ENCODE results near the gene TENT5A.
"Not testable (repeated sequence)": the region's sequence is repeated elsewhere in the genome, so short reads cannot be mapped to it uniquely, and the experiment has no call there.

TENT5A gene

DNA sequence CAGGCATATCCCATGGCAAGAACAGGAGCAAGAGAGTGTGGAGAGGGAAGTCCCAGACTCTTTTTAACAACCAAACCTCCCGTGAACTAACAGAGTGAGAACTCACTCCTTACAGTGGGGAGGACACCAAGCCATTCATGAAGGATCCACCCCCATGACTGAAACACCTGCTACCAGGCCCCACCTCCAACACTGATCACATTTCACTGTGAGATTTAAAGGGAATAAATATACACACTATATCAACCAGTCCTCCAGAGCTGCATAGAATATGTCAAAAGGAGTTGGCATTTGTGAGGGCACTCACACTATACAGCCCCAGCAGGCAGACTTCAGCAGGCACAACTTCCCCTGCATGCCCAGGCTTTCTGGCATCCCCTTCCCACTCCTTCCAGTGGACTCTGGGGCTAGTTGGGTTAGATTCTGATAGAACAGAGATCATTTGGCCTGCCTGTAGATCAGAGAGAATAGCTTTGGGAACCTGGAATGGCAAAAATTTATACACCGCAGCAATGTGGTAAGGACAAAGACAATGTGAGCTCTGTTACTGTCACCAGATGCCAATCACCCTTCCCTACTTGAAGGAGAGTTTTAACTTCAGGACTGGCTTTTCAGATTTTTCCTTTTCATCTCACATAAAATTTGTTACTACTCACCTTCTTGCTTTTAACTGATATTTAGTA is 25.2 kb upstream of the TENT5A start:
- no peak for DNase-seq (ENCODE audit: extremely low read depth, insufficient read length)
- Histone ChIP-seq H3K27me3 (replicated peaks; ENCODE audit: control insufficient read depth, insufficient read depth, low read length) (no peaks in the 10 kb centered on the region), H3K36me3 (ENCODE audit: control insufficient read depth, insufficient read depth, low read length) (no peaks in the 10 kb centered on the region), H3K4me3 (replicated peaks; ENCODE audit: low read depth, low read length) (no peak overlapping the region)
- TF ChIP-seq CTCF (IDR thresholded peaks at IDR 0.05; ENCODE audit: insufficient read depth, low read length, poor library complexity, severe bottlenecking): no peak

DNA sequence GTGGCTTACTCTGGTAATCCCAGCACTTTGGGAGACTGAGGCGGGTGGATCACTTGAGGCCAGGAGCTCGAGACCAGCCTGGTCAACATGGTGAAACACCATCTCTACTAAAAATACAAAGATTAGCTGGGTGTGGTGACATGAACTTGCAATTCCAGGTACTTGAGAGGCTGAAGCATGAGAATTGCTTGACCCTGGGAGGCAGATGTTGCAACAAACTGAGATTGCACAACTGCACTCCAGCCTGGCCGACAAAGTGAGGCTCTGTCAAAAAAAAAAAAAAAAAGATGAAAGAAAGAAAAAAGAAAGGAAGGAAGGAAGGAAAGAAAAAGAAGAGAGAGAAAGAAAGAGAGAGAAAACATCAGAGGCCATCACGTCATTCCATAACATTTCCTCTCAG is 23.7 kb upstream of the TENT5A start:
- H3K4me3 ChIP-seq (replicated peaks; ENCODE audit: low read depth, low read length); H3K27me3 ChIP-seq (replicated peaks; ENCODE audit: control insufficient read depth, insufficient read depth, low read length); DNase-seq (ENCODE audit: extremely low read depth, insufficient read length); H3K36me3 ChIP-seq (ENCODE audit: control insufficient read depth, insufficient read depth, low read length): not testable (repeated sequence)

DNA sequence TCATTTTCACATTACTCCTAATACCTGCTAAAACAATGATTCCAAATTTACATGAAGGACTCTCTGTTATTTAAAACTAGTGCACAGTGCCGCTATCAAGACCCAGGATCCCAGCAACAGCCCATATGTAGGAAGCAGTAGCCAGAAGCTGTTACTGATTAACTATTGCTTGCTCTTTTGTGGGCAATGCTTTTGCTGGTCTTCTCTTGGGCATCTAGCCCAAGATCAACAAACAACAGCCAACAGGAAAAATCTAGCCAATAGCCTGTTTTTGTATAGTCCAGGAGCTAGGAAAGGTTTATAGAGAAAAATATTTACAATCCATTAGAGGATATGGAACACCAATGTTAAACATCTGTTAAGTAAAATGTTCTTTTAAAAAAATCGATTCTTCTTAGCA is 22.1 kb upstream of the TENT5A start:
- Histone ChIP-seq H3K36me3 (ENCODE audit: control insufficient read depth, insufficient read depth, low read length) (no peaks in the 10 kb centered on the region), H3K27me3 (replicated peaks; ENCODE audit: control insufficient read depth, insufficient read depth, low read length) (no peaks in the 10 kb centered on the region), H3K4me3 (replicated peaks; ENCODE audit: low read depth, low read length) (no peak overlapping the region)
- TF ChIP-seq CTCF (IDR thresholded peaks at IDR 0.05; ENCODE audit: insufficient read depth, low read length, poor library complexity, severe bottlenecking): no peak
- no peak for DNase-seq (ENCODE audit: extremely low read depth, insufficient read length)

- H3K4me3 ChIP-seq (replicated peaks; ENCODE audit: low read depth, low read length): no peak overlapping the region
- no peak for TF ChIP-seq CTCF (IDR thresholded peaks at IDR 0.05; ENCODE audit: insufficient read depth, low read length, poor library complexity, severe bottlenecking)
These were observed 21.4 kb upstream of the TENT5A start for GRCh38 chr6:81773887-81774286.

GRCh38 chr6:81772741-81773140 is 20.3 kb upstream of the TENT5A start:
- DNase-seq (ENCODE audit: extremely low read depth, insufficient read length): no peak
- H3K27me3 ChIP-seq (replicated peaks; ENCODE audit: control insufficient read depth, insufficient read depth, low read length): no peaks in the 10 kb centered on the region
- no peak for TF ChIP-seq CTCF (IDR thresholded peaks at IDR 0.05; ENCODE audit: insufficient read depth, low read length, poor library complexity, severe bottlenecking)
- no peak overlapping the region for H3K4me3 ChIP-seq (replicated peaks; ENCODE audit: low read depth, low read length)
- H3K36me3 ChIP-seq (ENCODE audit: control insufficient read depth, insufficient read depth, low read length): no peaks in the 10 kb centered on the region

More at GRCh38 chr6:81773887-81774286, 21.4 kb upstream of the TENT5A start:
- H3K36me3 ChIP-seq (ENCODE audit: control insufficient read depth, insufficient read depth, low read length): no peaks in the 10 kb centered on the region
- no peaks in the 10 kb centered on the region for H3K27me3 ChIP-seq (replicated peaks; ENCODE audit: control insufficient read depth, insufficient read depth, low read length)
- no peak for DNase-seq (ENCODE audit: extremely low read depth, insufficient read length)

DNA sequence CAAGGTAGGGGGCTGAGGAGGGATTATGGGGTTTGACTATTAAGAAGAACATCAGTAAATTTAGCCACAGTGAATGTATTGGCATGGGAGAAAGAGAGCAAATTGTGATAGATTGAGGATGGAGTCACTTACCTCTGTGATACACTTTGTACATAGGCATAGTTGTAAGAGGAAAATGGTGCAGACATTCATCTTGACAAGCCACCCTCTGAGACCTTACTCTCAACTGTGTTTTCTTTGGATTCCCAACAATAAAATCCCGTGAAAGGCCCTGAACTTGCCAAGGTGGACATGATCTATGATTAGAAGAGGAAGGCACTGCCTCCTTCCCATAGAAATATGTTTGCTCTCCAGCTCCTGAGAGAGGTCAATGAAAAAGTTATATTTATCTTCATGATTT is 18.6 kb upstream of the TENT5A start:
- H3K4me3 ChIP-seq (replicated peaks; ENCODE audit: low read depth, low read length): no peak overlapping the region
- no peak for TF ChIP-seq CTCF (IDR thresholded peaks at IDR 0.05; ENCODE audit: insufficient read depth, low read length, poor library complexity, severe bottlenecking)
- no peak for DNase-seq (ENCODE audit: extremely low read depth, insufficient read length)
- no peaks in the 10 kb centered on the region for H3K36me3 ChIP-seq (ENCODE audit: control insufficient read depth, insufficient read depth, low read length)
- H3K27me3 ChIP-seq (replicated peaks; ENCODE audit: control insufficient read depth, insufficient read depth, low read length): no peaks in the 10 kb centered on the region

Data from GM06990 (cell line).